NCI-H146 treated with DMSO at 0.1 percent for 48 hours (cell line): Measurements from ENCODE around the gene MKKS.

Experiments used
- DNase-seq: peaks from one replicate; lab custom pipeline; 2025; ENCODE audit not compliant: unreplicated experiment; lab: John Stamatoyannopoulos, UW

The MKKS gene

DNA sequence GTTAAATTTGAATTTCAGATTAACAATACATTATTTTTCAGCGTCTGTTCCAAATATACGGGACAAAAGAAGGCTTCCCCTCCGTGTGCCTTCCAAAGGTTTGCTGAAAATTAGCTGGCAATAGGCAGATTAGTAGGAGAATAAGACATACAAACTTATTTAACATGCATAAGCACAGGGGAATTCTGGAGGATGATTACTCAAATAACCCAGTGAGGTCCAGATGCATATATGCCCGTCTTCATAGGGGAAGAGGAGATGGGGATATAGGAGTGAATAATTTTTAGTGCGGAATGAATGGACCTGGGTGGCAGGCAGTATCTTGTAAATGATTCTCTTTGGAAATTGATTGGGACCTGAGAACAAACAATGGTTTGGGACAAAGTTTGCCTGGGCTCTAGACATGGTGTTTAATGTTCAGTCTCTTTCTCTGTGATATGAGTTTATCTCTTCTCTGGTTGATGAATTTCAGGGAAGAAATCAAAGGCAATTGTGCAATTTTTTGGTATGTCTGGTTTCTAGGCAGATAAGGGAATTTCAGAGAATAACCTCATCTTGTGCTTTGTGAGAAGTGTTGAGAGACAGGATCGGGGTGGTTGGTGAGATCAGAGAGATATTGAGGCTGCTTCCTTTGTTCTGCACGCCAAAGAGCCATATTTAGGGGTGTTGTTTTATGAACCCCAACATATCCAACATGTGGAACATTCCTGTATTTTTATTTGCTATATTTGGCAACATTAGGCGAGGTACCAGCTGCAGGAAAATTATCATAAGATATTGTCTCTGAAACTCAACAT, 63.7 kb downstream of the MKKS start:
- no peak for DNase-seq

DNA sequence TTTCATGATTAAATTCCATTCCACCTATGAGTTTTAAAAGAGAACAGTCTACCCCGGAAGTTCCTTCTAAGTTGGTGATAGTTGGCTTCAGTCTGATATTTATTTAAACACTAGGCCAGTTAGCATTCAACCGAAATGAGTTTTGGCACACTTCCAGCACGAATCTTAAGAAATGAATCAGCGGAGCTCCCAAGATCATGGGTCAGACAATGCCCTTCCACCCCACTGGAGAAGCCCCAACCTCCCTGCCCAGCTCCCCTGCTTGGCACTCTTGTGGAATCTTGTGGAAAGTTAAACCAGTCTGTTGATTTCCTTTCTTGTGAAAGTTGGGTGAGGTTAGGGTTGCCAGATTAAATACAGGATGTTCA, 64.3 kb downstream of the MKKS start:
- DNase-seq = no peak

DNA sequence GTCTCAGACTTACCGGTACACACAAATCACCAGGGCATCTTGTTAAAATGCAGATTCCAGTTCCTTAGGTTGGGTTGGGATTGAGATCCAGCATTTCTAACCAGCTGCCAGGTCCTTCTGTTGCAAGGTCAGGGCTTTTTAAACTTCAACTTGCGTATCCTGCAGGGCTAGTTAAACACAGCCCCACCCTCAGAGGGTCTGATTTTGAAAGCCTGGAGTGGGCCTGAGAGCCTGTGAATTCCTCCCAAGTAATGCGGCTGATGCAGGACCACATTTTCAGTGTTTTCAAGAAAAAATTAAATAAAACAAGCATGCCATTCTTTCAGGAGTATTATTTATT, 65.3 kb downstream of the MKKS start:
- DNase-seq = no peak

DNA sequence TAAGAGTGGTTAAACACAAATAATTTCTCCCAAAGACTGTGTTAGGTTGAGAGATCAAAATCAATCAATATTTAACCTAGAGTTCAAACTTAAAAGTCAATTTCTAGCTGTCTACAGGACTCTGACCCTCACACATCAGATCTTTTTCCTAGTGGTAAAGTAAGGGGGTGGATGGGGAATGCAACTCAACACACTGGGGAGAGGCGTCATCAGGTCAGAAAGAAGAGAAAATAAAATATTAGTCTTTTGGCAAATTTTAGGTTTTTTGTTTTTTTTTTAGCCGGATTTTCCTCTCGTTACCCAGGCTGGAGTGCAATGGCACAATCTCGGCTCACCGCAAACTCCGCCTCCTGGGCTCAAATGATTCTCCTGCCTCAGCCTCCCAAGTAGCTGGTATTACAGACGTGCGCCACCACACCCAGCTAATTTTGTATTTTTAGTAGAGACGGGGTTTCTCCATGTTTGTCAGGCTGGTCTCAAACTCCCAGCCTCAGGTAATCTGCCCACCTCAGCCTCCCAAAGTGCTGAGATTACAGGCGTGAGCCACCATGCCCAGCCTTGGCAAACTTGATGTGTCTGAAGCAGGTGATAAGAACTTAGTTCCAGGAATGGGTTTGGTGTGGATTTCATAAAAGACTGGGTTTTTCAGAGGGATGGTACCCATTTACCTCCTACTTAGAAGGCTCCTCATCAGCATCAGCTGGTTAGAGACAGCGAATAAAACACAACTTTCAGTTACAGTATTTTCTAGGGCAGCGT, 65.9 kb downstream of the MKKS start:
- DNase-seq = no peak

DNA sequence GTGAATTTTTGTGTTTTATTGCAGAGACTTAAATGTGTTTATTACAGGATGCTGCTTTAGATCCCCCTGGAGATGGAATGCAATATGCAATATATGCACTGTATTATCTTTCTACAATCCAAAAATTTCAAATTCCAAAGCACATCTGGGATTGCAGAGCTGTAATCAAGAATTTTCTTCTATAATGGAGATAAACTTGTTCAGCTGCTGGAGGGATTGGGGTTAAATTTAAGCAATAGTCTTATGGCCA, 66.4 kb downstream of the MKKS start:
- no peak for DNase-seq

DNA sequence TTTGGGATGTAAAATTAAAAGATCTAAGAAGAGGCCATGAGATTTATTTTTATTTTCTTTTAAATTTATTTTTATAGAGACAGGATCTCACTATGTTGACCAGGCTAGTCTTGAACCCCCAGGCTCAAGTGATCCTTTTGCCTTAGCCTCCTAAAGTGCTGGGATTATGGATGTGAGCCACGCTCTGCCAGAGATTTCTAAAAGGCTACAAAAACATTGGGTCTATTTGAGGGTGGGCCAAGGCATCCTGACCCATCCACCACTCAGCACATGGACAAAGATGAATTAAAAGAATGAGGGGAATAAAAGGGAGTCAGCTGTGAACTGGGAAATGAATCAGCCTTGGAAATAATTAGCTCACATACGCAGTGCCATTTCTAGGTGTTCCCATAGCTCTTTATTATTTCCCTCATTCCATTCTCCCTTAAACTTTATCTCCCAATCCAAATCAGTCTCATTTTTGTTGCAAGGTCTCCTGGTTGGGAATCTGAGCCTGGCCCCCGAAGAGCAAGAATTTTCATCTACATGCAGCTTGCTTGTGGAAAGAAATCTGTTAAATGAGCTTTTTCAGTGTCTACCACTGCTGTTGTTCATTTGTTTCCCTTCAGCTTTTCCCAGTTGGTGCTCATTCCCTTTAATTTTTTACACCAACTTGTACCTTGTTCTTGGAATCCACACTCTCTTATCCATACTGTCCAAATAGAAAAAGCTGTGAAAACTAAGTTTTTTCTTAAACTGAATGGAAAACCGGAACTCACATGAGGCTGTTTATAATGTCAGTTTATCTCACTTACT, 66.9 kb downstream of the MKKS start:
- no peak for DNase-seq

DNA sequence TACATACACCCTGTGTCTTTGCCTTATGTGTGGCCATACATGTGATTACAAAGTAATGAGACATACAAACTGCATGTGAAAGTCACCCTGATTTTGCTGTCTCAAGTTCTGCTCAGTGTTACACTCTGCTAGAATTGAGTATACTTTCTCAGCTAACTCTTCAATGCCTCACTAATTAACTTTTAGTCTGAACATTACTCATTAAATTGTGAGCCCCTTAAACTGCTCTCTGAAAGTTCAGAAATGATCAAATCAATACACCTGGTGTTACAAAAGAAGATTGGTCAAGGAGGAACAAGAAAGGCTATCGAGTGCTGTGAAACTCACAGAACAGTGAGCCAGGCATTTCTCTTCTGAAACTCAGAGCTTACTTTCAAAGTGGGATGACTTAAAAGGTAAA, 71.3 kb downstream of the MKKS start:
- DNase-seq = no peak

DNA sequence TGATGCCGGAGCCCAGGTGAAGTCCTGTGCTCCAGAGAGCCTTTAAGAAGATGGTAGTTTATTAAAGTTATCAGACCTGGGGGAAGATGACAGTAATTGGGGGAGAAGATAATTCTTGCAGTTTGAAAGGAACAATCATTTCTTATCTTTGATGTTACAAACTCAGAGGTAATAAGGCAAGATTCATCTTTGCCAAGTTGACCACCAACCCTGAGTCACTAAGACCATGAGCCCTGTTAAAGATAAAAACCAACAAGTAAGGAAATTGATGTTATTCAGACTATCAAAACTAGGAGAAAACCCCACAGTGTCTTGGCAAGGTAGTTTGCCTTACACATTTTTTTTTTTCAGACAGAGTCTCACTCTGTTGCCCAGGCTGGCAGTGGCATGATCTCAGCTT, 73.1 kb downstream of the MKKS start:
- DNase-seq = no peak

DNA sequence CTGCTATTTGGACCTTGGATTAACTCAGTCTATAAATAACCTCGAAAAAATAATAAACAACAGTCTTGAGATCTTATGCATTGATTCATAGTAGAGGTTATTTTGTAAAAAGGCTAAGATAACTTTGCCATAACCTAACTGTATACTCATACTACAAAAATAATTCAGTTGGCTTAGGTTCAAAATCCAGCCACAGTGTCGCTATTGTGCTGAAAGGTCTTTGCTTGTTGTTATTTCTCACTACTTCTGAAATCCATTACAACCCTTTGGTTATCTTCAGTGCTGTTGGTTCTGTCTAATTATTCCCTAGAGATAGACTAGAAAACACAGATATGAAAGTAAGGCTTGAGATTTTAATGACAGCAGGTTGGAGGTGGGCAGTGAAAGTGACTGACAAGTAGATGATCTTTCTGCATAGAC, 74.4 kb downstream of the MKKS start:
- no peak for DNase-seq

DNA sequence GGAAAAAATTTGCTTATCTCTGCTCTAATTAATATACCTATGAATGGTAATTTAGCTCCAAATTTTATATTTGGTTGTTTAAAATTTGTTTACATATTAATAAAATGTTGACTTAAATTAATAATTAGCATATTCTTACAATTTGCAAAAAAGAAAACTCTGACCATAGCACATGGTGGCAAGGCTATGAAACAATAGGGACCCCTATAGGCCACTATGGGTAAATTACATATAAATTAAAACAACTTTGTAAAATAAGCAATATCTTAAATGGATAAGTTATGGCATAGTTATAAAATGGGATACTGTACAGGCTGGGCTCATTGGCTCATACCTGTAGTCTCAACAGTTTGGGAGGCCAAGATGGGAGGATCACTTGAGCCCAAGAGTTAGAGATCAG, 76.0 kb downstream of the MKKS start:
- no peak for DNase-seq

DNA sequence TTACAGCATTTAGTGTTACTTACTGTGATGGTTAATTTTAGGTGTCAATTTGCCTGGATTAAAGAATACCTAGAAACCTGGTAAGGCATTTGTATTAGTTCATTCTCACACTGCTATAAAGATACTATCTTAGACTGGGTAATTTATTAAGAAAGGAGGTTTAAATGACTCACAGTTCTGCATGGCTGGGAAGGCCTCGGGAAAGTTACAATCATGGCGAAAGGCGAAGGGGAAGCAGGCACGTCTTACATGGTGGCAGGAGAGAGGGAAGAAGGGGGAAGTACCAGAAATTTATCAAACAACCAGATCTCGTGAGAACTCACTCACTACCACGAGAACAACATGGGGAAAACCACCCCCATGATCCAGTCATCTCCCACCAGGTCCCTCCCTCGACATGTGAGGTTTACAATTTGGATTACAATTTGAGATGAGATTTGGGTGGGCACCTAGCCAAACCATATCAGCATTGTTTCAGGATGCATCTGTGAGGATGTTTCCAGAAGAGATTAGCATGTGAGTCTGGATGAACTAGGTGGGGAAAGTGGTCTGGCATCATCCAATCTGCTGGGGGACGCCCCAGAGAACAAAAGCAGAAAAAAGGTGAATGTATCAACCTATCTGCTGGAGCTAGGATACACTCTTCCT, 76.8 kb downstream of the MKKS start:
- no peak for DNase-seq

DNA sequence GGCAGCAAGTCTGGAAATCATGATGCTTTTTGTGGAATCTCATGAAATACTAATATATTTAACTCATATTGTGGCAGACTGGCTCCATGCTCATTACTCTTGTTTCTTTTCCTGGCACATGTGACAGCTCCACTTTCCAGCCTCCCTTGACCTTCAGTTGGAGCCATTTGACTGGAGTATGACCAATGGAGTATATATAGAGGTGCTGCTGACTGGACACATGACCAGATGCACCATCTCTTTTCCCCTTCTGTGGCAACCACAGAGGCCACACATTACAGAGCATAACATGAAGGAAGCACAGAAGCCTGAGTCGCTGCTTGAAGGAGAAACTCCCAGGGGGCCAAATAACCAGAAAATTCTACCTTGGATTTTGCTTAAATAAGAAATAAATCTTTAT, 77.4 kb downstream of the MKKS start:
- DNase-seq = no peak

DNA sequence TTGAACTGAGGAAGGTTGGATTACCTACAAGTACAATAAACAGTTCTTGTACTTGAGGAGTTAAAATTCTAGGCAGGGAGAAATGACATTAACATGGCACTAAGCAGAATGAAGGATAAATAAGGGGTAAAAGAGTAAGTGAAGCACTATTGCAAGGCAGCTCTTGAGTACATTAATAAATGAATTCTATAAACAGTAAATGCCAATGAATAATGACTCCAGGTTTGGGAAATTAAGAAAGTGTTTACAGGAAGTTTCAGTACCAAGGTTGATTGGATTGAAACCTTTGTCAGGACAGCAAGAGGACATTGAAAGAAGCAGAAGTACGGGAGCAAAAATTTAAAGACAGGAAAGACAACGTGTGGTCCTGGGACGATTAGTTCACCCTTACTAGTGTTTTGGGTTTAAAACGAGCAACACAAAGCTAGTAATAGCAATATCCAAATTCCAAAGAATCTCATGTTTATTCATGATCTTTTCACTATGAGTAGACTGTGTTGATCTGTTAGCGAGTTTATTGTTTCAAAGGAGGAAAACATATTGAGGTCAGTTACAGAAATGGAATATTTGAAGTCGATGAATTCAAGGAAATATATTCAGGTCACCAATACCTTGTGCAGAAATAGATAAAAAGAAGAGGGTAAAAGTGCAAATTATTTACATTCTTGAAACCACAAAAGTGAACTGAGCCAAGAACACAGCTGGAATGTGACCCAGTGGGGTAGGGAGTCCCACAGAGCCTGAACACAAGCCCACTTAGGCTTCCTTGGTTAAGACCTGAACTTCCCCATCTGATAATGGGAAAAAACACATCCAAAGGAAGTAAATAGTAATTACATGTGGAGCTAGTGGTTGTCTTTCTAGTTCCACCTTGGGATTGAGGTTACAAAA, 80.8 kb downstream of the MKKS start:
- no peak for DNase-seq
